NCI-H1694 treated with DMSO at 0.1 percent for 48 hours (cell line): Measurements from ENCODE around the gene HLA-B.
"Not testable (repeated sequence)": the region's sequence is repeated elsewhere in the genome, so short reads cannot be mapped to it uniquely, and the experiment has no call there.

ENCODE experiments used
- DNase-seq: peaks from one replicate; lab custom pipeline; 2025; lab: John Stamatoyannopoulos, UW

Gene HLA-B

DNA sequence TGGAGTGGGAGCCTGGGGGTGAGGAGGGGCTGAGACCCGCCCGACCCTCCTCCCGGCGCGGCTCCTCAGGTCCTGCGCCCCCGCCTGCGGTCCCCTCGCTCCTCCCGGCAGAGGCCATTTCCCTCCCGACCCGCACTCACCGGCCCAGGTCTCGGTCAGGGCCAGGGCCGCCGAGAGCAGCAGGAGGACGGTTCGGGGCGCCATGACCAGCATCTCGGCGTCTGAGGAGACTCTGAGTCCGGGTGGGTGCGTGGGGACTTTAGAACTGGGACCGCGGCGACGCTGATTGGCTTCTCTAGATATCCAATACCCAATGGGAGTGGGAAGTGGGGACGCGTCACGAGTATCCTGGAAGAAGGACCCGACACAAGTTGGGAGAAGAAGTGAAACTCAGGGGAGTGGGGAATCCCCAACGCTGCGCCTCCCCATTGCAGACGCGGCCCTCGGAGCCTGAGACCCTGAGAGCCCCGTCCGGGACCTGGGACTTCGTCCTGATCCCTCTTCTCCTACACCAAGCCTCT lies at the start of gene HLA-B:
Gene HLA-B, minus strand, starts transcription at position 234 of the 521 bp plus-strand sequence. Its CDS starts 21 bp downstream, at position 213.
- DNase-seq = peak; percentile 9

GRCh38 chr6:31405996-31406395 lies 49.0 kb upstream of the HLA-B start:
- DNase-seq = no peak

- DNase-seq = not testable (repeated sequence)
Measured at GRCh38 chr6:31404061-31404364, 47.0 kb upstream of the HLA-B start.

- DNase-seq = no peak
Measured at GRCh38 chr6:31403283-31404060, 46.5 kb upstream of the HLA-B start, which contains the start of gene MICA. Gene MICA (plus strand): TSS chr6:31403595. CDS start chr6:31403633, 38 bp downstream.

- no peak for DNase-seq
Measured at GRCh38 chr6:31402324-31403282, 45.6 kb upstream of the HLA-B start.

GRCh38 chr6:31401403-31401802 lies 44.4 kb upstream of the HLA-B start:
- DNase-seq = no peak

- DNase-seq = no peak
Measured at GRCh38 chr6:31400467-31401289, 43.7 kb upstream of the HLA-B start.

- no peak for DNase-seq
Measured at GRCh38 chr6:31399589-31400466, 42.8 kb upstream of the HLA-B start.

GRCh38 chr6:31397901-31398525 lies 41.0 kb upstream of the HLA-B start:
- no peak for DNase-seq

DNA sequence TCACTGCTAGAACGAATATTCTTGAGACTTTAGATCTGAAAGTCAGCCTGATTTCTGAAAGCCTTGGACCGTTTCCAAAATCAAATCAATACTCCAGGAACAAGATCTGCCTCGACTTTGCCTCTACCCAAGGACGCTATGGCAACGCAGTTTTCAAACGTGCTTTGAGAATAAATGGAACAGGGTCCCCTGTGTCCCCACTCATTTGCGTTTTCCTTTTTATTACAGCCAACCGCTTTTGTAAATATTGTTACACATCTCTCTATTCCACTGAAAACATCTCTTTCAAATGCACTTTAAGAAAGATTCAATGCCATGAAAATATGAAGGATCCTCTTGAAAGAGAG lies 40.1 kb upstream of the HLA-B start:
- not testable (repeated sequence) for DNase-seq

- DNase-seq = peak; percentile 32
Measured at GRCh38 chr6:31396422-31397152, 39.6 kb upstream of the HLA-B start.

- DNase-seq = no peak
Measured at GRCh38 chr6:31395832-31396231, 38.9 kb upstream of the HLA-B start.

GRCh38 chr6:31394381-31394780 lies 37.4 kb upstream of the HLA-B start:
- no peak for DNase-seq

- no peak for DNase-seq
Measured at GRCh38 chr6:31393932-31394331, 37.0 kb upstream of the HLA-B start.

- not testable (repeated sequence) for DNase-seq
Measured at GRCh38 chr6:31389802-31390132, 32.8 kb upstream of the HLA-B start.

DNA sequence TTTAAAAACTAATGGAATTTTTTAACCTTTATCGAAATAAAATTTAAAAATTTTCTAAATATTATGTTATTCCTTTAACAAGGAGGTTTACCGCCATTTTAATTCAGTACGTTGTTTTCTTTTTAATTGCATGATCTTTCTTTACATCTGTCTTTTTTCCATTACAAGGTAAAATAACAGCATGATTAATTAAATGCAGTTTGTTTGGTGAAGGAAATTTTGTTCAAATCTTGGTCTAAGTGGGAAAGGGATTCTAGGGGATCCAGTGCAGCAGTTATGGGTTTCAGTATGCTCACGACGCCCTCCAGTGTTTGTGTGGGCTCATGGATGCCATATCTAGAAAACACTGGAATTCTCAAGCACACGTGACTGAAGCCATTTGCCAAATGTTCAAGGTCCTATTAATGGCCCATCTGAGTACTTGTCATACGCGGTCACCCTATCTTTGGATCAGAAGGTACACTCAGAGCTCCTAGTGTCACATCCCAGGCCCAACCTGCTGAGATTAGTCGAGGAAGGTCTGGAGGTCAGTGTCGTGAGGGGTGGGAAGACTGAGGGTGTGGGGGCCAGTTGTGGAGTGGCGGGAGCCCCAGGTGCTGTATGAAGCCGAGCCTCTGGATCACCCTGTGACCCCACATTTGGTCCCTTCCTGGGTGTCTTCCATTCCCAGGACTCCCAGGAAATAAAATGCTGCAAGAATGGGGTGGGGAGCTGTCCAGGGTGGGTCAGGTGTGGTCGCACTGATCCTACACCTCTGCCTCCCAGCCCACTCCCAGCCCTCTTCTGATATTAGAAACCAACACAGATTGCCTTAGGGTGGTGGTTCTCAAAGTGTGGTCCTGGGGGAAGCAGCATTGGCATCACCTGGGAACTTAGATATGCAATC lies 32.2 kb upstream of the HLA-B start:
- DNase-seq = not testable (repeated sequence)

- DNase-seq = no peak
Measured at GRCh38 chr6:31386977-31387376, 30.0 kb upstream of the HLA-B start.

- no peak for DNase-seq
Measured at GRCh38 chr6:31386099-31386498, 29.1 kb upstream of the HLA-B start.

- no peak for DNase-seq
Measured at GRCh38 chr6:31385041-31385440, 28.1 kb upstream of the HLA-B start.
